ENCODE results near the gene COX7B2.

GRCh38 chr4:46908148-46908547 is 897 bp downstream of the COX7B2 start:
- no peak for TF ChIP-seq POLR2A (IDR thresholded peaks at IDR 0.05)
- TF ChIP-seq, protein P1, sequence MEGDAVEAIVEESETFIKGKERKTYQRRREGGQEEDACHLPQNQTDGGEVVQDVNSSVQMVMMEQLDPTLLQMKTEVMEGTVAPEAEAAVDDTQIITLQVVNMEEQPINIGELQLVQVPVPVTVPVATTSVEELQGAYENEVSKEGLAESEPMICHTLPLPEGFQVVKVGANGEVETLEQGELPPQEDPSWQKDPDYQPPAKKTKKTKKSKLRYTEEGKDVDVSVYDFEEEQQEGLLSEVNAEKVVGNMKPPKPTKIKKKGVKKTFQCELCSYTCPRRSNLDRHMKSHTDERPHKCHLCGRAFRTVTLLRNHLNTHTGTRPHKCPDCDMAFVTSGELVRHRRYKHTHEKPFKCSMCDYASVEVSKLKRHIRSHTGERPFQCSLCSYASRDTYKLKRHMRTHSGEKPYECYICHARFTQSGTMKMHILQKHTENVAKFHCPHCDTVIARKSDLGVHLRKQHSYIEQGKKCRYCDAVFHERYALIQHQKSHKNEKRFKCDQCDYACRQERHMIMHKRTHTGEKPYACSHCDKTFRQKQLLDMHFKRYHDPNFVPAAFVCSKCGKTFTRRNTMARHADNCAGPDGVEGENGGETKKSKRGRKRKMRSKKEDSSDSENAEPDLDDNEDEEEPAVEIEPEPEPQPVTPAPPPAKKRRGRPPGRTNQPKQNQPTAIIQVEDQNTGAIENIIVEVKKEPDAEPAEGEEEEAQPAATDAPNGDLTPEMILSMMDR (IDR thresholded peaks at IDR 0.05): no peak
